Caco-2 (cell line): ENCODE data around the gene SH3BP4. TPM values are rescaled to one million over a fixed set of nuclear protein-coding genes. Genes with fewer than 3 reads are reported as not detected.

Experiments used
- BruUV-seq: library from RNA; stranded (reverse); fragments of 400-500 nt; replicated peaks from 2 replicates; lab custom pipeline; 2021; lab: Mats Ljungman, UMichigan
- CTCF ChIA-PET: fragments of 300-600 bp; sonication (Branson Sonifier 250); formaldehyde crosslinking; loops from one replicate; lab custom pipeline; 2022; ENCODE audit warnings: antibody characterized with exemption; lab: Charles Lee
- POLR2A ChIA-PET: fragments of 300-600 bp; sonication (Branson Sonifier 250); formaldehyde crosslinking; loops from one replicate; lab custom pipeline; 2022; ENCODE audit warnings: antibody characterized with exemption; lab: Charles Lee
- DNase-seq, 2 experiments: peaks; one replicate each; pipeline versions ENCODE4 v3.0.0 to v3.0.0-alpha.2; 2020 to 2022
- H3K27me3 ChIP-seq: replicated peaks from 2 replicates; pipeline ENCODE4 v1.6.0; 2011; ENCODE audit warnings: low read length; ENCODE audit not compliant: control insufficient read depth, insufficient read depth
- H3K36me3 ChIP-seq: 2 replicates; pipeline ENCODE4 v1.5.1; 2011; ENCODE audit warnings: low read length; ENCODE audit not compliant: control insufficient read depth, insufficient read depth
- H3K4me1 ChIP-seq: fragments of 250-450 bp; sonication (Bioruptor Pico); 2 replicates; pipeline ENCODE4 v1.5.1; 2020; ENCODE audit warnings: mild to moderate bottlenecking
- H3K4me3 ChIP-seq: 2 replicates; pipeline ENCODE4 v1.5.1; 2011; ENCODE audit warnings: low read depth, mild to moderate bottlenecking, control low read depth, low read length
- H3K9me3 ChIP-seq: fragments of 250-450 bp; sonication (Bioruptor Pico); 2 replicates; pipeline ENCODE4 v1.5.1; 2020; ENCODE audit warnings: mild to moderate bottlenecking, moderate library complexity
- H3K27ac Mint-ChIP-seq: one replicate; pipeline ENCODE4 v1.8.0; 2022; ENCODE audit warnings: mixed read lengths; ENCODE audit not compliant: unreplicated experiment
- H3K27me3 Mint-ChIP-seq: one replicate; pipeline ENCODE4 v1.8.0; 2022; ENCODE audit warnings: mixed read lengths; ENCODE audit not compliant: insufficient read depth, unreplicated experiment
- H3K36me3 Mint-ChIP-seq: one replicate; pipeline ENCODE4 v1.8.0; 2022; ENCODE audit warnings: mild to moderate bottlenecking, mixed read lengths; ENCODE audit not compliant: insufficient read depth, unreplicated experiment
- H3K4me1 Mint-ChIP-seq: one replicate; pipeline ENCODE4 v1.8.0; 2022; ENCODE audit warnings: low read depth, mixed read lengths; ENCODE audit not compliant: unreplicated experiment
- H3K4me3 Mint-ChIP-seq: one replicate; pipeline ENCODE4 v1.8.0; 2022; ENCODE audit warnings: mild to moderate bottlenecking, moderate library complexity, mixed read lengths; ENCODE audit not compliant: unreplicated experiment
- H3K9me3 Mint-ChIP-seq: one replicate; pipeline ENCODE4 v1.8.0; 2022; ENCODE audit warnings: mixed read lengths; ENCODE audit not compliant: unreplicated experiment
- intact Hi-C: fragments of 100-400 bp; cut with micrococcal nuclease; formaldehyde crosslinking; loops from one replicate; pipeline ENCODE4 v1.10.0; 2022; ENCODE audit not compliant: unreplicated experiment
- total RNA-seq: library from RNA; stranded (reverse); gene quantifications from 2 replicates; pipeline ENCODE4 v1.2.3, GENCODE V29; 2022
- TF ChIP-seq, protein P1 (sequence below), 2 experiments: fragments of 200-600 bp in 1 of 2; IDR thresholded peaks; 1 replicate in 1 of 2; 2 replicates in 1 of 2; pipeline versions ENCODE4 v1.5.1 to v1.8.0; 2011 to 2022; ENCODE audit warnings: antibody characterized with exemption in 1 of 2, control low read depth in 1 of 2, inconsistent platforms in 1 of 2, low read depth in 1 of 2, low read length in 1 of 2, mild to moderate bottlenecking in 1 of 2, moderate library complexity in 1 of 2; ENCODE audit not compliant: insufficient read depth in 1 of 2, severe bottlenecking in 1 of 2, unreplicated experiment in 1 of 2

The SH3BP4 gene
- total RNA-seq, 1 experiment from 2014 or later: 29.9 TPM

DNA sequence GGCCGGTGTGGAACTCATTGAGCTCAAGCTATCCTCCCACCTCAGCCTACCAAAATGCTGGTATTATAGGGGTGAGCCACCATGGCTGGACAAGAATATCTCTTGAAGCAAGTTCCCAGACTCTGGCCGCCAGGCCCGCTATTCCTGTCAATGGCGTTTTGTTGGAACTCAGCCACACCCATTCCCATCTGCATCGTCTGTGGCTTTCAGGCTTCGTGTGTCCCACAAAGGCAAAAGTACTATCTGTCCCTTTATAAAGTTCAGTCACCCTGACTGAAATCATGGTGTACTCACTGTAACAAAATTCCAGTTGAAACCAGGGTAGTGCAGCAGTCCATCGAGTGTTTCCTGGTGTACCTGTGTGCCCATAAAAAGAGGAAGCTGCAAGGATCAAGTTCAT, 96.7 kb downstream of the SH3BP4 start:
- Histone ChIP-seq H3K27me3 (no peaks in the 10 kb centered on the region), H3K9me3 (no peaks in the 10 kb centered on the region), H3K4me1 (no peaks in the 10 kb centered on the region), H3K4me3 (no peak overlapping the region), H3K36me3 (no peaks in the 10 kb centered on the region; the same call in 1 of the 2 replicates)
- DNase-seq: no peak
- Mint-ChIP-seq H3K36me3 (peaks cover 45% of the 10 kb centered on the region), H3K4me3 (no peak overlapping the region), H3K9me3 (no peaks in the 10 kb centered on the region), H3K4me1 (peaks cover 21% of the 10 kb centered on the region), H3K27me3 (no peaks in the 10 kb centered on the region), H3K27ac (no peak overlapping the region)
- ChIA-PET POLR2A (no interaction called here), CTCF (no interaction called here)
- BruUV-seq: no TSS peak
- intact Hi-C loops: no loop called here
- TF ChIP-seq, protein P1, sequence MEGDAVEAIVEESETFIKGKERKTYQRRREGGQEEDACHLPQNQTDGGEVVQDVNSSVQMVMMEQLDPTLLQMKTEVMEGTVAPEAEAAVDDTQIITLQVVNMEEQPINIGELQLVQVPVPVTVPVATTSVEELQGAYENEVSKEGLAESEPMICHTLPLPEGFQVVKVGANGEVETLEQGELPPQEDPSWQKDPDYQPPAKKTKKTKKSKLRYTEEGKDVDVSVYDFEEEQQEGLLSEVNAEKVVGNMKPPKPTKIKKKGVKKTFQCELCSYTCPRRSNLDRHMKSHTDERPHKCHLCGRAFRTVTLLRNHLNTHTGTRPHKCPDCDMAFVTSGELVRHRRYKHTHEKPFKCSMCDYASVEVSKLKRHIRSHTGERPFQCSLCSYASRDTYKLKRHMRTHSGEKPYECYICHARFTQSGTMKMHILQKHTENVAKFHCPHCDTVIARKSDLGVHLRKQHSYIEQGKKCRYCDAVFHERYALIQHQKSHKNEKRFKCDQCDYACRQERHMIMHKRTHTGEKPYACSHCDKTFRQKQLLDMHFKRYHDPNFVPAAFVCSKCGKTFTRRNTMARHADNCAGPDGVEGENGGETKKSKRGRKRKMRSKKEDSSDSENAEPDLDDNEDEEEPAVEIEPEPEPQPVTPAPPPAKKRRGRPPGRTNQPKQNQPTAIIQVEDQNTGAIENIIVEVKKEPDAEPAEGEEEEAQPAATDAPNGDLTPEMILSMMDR (IDR thresholded peaks at IDR 0.05; ENCODE audit: insufficient read depth in 1 of 2, low read depth in 1 of 2, low read length in 1 of 2, severe bottlenecking in 1 of 2, unreplicated experiment in 1 of 2): no peak

DNA sequence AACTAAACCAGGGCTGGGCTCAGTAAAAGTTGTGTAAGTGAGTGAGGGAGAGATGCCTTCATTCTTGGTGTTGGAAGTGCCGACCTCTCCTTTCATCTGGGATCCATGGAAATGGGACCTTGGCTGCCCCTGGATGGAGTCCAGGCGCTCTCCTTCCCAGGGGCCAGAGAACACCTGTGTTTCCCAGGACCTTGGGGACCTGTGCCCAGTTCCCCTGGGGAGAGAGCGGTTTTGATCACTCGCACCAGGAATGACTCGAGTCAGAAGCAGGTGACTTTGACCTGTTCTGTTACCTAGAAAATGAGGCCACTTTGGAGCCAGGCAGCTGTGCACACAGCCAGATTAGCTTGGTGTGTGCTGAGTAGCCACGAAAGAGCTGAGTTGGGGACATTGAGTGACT, 97.3 kb downstream of the SH3BP4 start:
- Mint-ChIP-seq H3K27me3 (no peaks in the 10 kb centered on the region), H3K4me1 (peaks cover 21% of the 10 kb centered on the region), H3K9me3 (no peaks in the 10 kb centered on the region), H3K4me3 (no peak overlapping the region), H3K36me3 (peaks cover 43% of the 10 kb centered on the region), H3K27ac (no peak overlapping the region)
- intact Hi-C loops: no loop called here
- Histone ChIP-seq H3K9me3 (no peaks in the 10 kb centered on the region), H3K4me1 (no peaks in the 10 kb centered on the region), H3K27me3 (no peaks in the 10 kb centered on the region), H3K4me3 (no peak overlapping the region), H3K36me3 (no peaks in the 10 kb centered on the region; the same call in 1 of the 2 replicates)
- no peak for DNase-seq
- CTCF ChIA-PET: no interaction called here
- BruUV-seq: no TSS peak
- POLR2A ChIA-PET: no interaction called here
- TF ChIP-seq, protein P1 (IDR thresholded peaks at IDR 0.05; ENCODE audit: insufficient read depth in 1 of 2, low read depth in 1 of 2, low read length in 1 of 2, severe bottlenecking in 1 of 2, unreplicated experiment in 1 of 2): no peak

DNA sequence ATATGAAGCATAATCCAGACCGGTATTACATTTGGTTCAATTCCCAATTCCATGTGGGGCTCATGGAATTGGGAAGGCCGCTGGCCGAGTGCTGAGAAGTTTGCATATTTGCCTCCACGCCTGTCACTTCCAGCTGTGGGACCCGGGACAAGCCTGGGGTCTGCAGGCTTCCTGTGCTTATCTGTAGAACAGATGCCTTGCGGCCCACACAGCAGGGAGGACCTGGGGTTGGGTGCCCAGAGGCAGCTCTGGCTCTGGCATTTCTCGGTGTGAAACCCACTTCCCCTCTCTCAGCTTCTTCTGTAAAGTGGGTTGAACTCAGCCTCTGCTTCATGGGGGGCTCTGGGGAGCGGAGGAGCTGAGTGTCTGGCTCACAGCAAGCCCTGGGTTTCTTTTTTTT, 97.9 kb downstream of the SH3BP4 start:
- H3K36me3 ChIP-seq: peaks cover 1% of the 10 kb centered on the region
- H3K4me3 ChIP-seq: no peak overlapping the region
- CTCF ChIA-PET: no interaction called here
- Mint-ChIP-seq H3K36me3 (peaks cover 39% of the 10 kb centered on the region), H3K27me3 (no peaks in the 10 kb centered on the region), H3K4me1 (peaks cover 21% of the 10 kb centered on the region), H3K27ac (no peak overlapping the region), H3K9me3 (no peaks in the 10 kb centered on the region), H3K4me3 (no peak overlapping the region)
- intact Hi-C loops: no loop called here
- no peaks in the 10 kb centered on the region for H3K4me1 ChIP-seq
- no TSS peak for BruUV-seq
- POLR2A ChIA-PET: no interaction called here
- no peak for DNase-seq
- no peaks in the 10 kb centered on the region for H3K9me3 ChIP-seq
- TF ChIP-seq, protein P1 (IDR thresholded peaks at IDR 0.05; ENCODE audit: insufficient read depth in 1 of 2, low read depth in 1 of 2, low read length in 1 of 2, severe bottlenecking in 1 of 2, unreplicated experiment in 1 of 2): no peak
- H3K27me3 ChIP-seq: no peaks in the 10 kb centered on the region
